Mesendoderm (in vitro differentiated cells): ENCODE measurements around the gene AKT2.

Source experiments
- DNase-seq: peaks from one replicate; pipeline ENCODE4 v3.0.0; 2013
- H2AK5ac ChIP-seq: 2 replicates; pipeline ENCODE4 v1.6.1; 2013; ENCODE audit warnings: low read length, inconsistent platforms
- H2BK120ac ChIP-seq: 2 replicates; pipeline ENCODE4 v1.6.1; 2013; ENCODE audit warnings: low read depth, mild to moderate bottlenecking, low read length, moderate library complexity, mixed read lengths
- H2BK15ac ChIP-seq: replicated peaks from 2 replicates; pipeline ENCODE4 v1.6.1; 2013; ENCODE audit warnings: low read depth, mild to moderate bottlenecking, moderate library complexity
- H2BK5ac ChIP-seq: 2 replicates; pipeline ENCODE4 v1.6.1; 2013; ENCODE audit warnings: low read length, inconsistent platforms
- H3K18ac ChIP-seq: 2 replicates; pipeline ENCODE4 v1.6.1; 2013; ENCODE audit warnings: mild to moderate bottlenecking, low read length, mixed read lengths
- H3K23ac ChIP-seq: one replicate; pipeline ENCODE4 v1.6.1; 2013; ENCODE audit warnings: low read length
- H3K27ac ChIP-seq: 2 replicates; pipeline ENCODE4 v1.5.1; 2013; ENCODE audit warnings: low read depth, mild to moderate bottlenecking, inconsistent platforms, low read length, moderate library complexity
- H3K27me3 ChIP-seq: 2 replicates; pipeline ENCODE4 v1.6.1; 2013; ENCODE audit warnings: low read length, control low read depth, mild to moderate bottlenecking, inconsistent platforms; ENCODE audit not compliant: insufficient read depth, poor library complexity
- H3K36me3 ChIP-seq: 2 replicates; pipeline ENCODE4 v1.6.1; 2013; ENCODE audit warnings: low read length, inconsistent platforms; ENCODE audit not compliant: control insufficient read depth, insufficient read depth
- H3K4ac ChIP-seq: one replicate; pipeline ENCODE4 v1.6.1; 2013; ENCODE audit warnings: low read depth, mild to moderate bottlenecking, low read length, moderate library complexity
- H3K4me1 ChIP-seq: 2 replicates; pipeline ENCODE4 v1.6.1; 2013; ENCODE audit warnings: low read depth, low read length, inconsistent platforms; ENCODE audit not compliant: control insufficient read depth
- H3K4me2 ChIP-seq: 2 replicates; pipeline ENCODE4 v1.6.1; 2013; ENCODE audit warnings: low read length
- H3K4me3 ChIP-seq: 2 replicates; pipeline ENCODE4 v1.5.1; 2013; ENCODE audit warnings: mild to moderate bottlenecking, low read length
- H3K56ac ChIP-seq: one replicate; pipeline ENCODE4 v1.6.1; 2013; ENCODE audit warnings: low read length
- H3K79me1 ChIP-seq: 2 replicates; pipeline ENCODE4 v1.6.1; 2013; ENCODE audit warnings: low read length, inconsistent platforms
- H3K79me2 ChIP-seq: 2 replicates; pipeline ENCODE4 v1.6.1; 2013; ENCODE audit warnings: mild to moderate bottlenecking, low read length; ENCODE audit not compliant: control insufficient read depth, insufficient read depth
- H3K9ac ChIP-seq: 2 replicates; pipeline ENCODE4 v1.6.1; 2013; ENCODE audit warnings: low read length, inconsistent platforms
- H4K5ac ChIP-seq: one replicate; pipeline ENCODE4 v1.6.1; 2013; ENCODE audit warnings: low read length
- H4K8ac ChIP-seq: one replicate; pipeline ENCODE4 v1.6.1; 2013; ENCODE audit warnings: low read depth, mild to moderate bottlenecking, control low read depth, low read length, moderate library complexity
- WGBS: extraction: QIAGEN DNeasy Blood & Tissue Kit; methylation state at CpG from one replicate; pipeline ENCODE4 v1.1.7; 2013; ENCODE audit warnings: low lambda C conversion rate, missing lambda C conversion rate; ENCODE audit not compliant: insufficient coverage; ENCODE audit errors: extremely low coverage; 5-methylcytosine and 5-hydroxymethylcytosine counted together

Gene AKT2

DNA sequence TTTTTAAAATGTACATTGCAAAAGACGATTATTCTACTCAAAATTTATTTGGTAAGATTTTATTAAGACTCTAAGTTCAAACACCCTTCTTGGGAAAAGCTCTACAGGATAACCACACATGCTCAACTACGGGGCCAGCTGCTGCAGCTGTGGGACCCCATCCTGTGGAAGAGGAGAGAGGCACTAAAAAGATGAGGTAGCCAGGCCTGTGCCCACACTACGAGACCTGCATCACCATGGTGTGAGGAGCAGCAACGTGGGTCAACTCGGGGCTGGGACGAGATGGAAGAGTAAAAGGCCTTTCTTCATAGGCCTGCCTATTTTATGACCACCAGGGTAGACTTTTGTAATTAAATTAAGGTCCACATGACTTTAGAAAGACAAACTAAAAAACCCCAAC, 54.1 kb downstream of the AKT2 start:
- Histone ChIP-seq H4K8ac (no peak overlapping the region), H3K36me3 (peaks cover 2% of the 10 kb centered on the region), H2BK120ac (no peak overlapping the region), H3K18ac (peak overlapping the region; percentile 13), H3K23ac (no peak overlapping the region), H3K27ac (peak overlapping the region; percentile 13), H3K4me2 (no peak overlapping the region), H3K9ac (no peak overlapping the region), H3K79me1 (no peaks in the 10 kb centered on the region), H2AK5ac (no peak overlapping the region), H3K56ac (no peak overlapping the region), H3K4me1 (peaks cover 12% of the 10 kb centered on the region), H4K5ac (no peak overlapping the region), H3K4ac (no peak overlapping the region), H2BK5ac (no peak overlapping the region), H2BK15ac (no peak overlapping the region), H3K27me3 (no peaks in the 10 kb centered on the region), H3K4me3 (no peak overlapping the region), H3K79me2 (no peaks in the 10 kb centered on the region)
- WGBS = no CpG with 5 or more reads among the region's 6 CpGs
- no peak for DNase-seq

DNA sequence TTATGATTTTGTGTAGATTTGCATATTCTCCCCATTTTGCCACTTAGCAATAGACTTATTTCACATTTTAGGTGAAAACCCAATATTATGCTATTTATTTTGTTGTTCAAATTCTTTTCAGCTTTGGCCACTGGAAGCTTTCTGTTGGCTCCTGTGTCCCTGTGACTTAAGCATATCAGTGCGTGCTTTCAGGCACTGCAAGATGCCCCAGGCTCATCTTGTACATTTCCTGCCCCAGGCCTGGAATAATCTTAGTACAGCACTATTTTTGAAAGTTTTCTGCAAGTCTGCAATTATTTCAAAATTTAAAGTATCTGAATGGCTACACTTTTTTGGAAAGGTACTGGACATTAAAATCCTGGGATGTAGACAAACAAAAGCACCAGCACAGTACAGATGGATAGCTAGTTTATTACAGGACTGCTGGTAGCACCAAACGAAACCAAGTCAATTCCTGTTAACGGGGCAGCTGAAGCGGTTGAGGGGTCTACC, 55.2 kb downstream of the AKT2 start:
- H3K36me3 ChIP-seq = peaks cover under 1% of the 10 kb centered on the region
- no peak overlapping the region for H2AK5ac ChIP-seq
- H2BK5ac ChIP-seq = no peak overlapping the region
- WGBS = no CpG with 5 or more reads among the region's 4 CpGs
- H3K27me3 ChIP-seq = peaks cover 3% of the 10 kb centered on the region
- no peaks in the 10 kb centered on the region for H3K79me1 ChIP-seq
- no peak overlapping the region for H3K4me2 ChIP-seq
- H3K23ac ChIP-seq = no peak overlapping the region
- H3K18ac ChIP-seq = no peak overlapping the region
- no peak overlapping the region for H3K4ac ChIP-seq
- H2BK15ac ChIP-seq = no peak overlapping the region
- no peaks in the 10 kb centered on the region for H3K79me2 ChIP-seq
- H2BK120ac ChIP-seq = no peak overlapping the region
- H3K27ac ChIP-seq = no peak overlapping the region
- H4K8ac ChIP-seq = no peak overlapping the region
- H3K4me1 ChIP-seq = peaks cover 12% of the 10 kb centered on the region
- H3K56ac ChIP-seq = no peak overlapping the region
- H3K4me3 ChIP-seq = no peak overlapping the region
- no peak overlapping the region for H3K9ac ChIP-seq
- no peak overlapping the region for H4K5ac ChIP-seq
- DNase-seq = no peak

DNA sequence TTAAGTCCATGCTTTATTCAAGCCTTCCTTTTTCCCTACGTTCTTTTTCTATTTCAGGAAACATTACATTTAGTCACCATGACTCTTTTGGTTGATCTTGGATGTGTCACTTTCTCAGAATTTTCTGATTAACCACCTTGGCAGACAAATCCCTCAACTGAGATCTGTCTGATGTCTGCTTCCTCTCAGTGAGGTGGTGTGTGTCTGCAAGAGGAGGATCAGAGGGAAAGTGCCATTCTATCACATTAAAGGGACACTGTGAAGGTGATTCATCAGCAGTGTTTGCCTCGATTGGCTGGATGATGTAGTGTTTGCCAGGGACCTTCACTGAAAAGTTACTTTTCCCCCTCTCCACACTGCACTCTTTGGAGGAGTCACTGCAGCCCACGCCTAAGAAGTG, 55.7 kb downstream of the AKT2 start:
- no peak overlapping the region for H4K5ac ChIP-seq
- no peak overlapping the region for H2BK120ac ChIP-seq
- no peak overlapping the region for H3K18ac ChIP-seq
- H3K4me2 ChIP-seq = no peak overlapping the region
- no peak overlapping the region for H3K4ac ChIP-seq
- H3K4me1 ChIP-seq = peaks cover 12% of the 10 kb centered on the region
- no peaks in the 10 kb centered on the region for H3K36me3 ChIP-seq
- H2BK5ac ChIP-seq = no peak overlapping the region
- peak; percentile 33 for DNase-seq
- no peak overlapping the region for H3K4me3 ChIP-seq
- H3K27ac ChIP-seq = no peak overlapping the region
- no peak overlapping the region for H3K23ac ChIP-seq
- H4K8ac ChIP-seq = no peak overlapping the region
- no peak overlapping the region for H3K9ac ChIP-seq
- H2AK5ac ChIP-seq = no peak overlapping the region
- H2BK15ac ChIP-seq = no peak overlapping the region
- no peak overlapping the region for H3K56ac ChIP-seq
- no CpG with 5 or more reads among the region's 3 CpGs for WGBS
- no peaks in the 10 kb centered on the region for H3K79me2 ChIP-seq
- peaks cover 3% of the 10 kb centered on the region for H3K27me3 ChIP-seq
- H3K79me1 ChIP-seq = no peaks in the 10 kb centered on the region

DNA sequence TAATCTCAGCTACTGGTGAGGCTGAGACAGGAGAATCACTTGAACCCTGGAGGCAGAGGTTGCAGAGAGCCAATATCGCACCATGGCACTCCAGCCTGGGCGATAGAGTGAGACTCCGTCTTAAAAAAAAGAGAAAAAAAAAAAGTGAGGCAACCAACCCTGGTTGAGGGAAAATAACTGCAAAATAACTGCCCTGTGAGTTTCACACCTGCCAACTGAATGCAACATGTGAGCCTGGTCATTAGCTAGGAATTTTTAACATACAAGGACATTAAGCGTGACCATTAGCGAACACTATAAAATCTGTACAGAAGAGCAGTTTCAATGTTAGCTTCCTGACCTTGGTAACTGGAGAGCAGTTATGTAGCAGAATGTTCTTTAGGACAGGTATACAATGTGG, 56.3 kb downstream of the AKT2 start:
- Histone ChIP-seq H3K56ac (no peak overlapping the region), H3K4me2 (no peak overlapping the region), H4K5ac (no peak overlapping the region), H3K9ac (no peak overlapping the region), H3K79me1 (no peaks in the 10 kb centered on the region), H2BK15ac (no peak overlapping the region), H3K4me3 (no peak overlapping the region), H2BK120ac (no peak overlapping the region), H3K4ac (no peak overlapping the region), H2BK5ac (no peak overlapping the region), H3K18ac (no peak overlapping the region), H3K27me3 (peaks cover 3% of the 10 kb centered on the region), H3K23ac (no peak overlapping the region), H3K36me3 (no peaks in the 10 kb centered on the region), H2AK5ac (no peak overlapping the region), H4K8ac (no peak overlapping the region), H3K4me1 (peaks cover 12% of the 10 kb centered on the region), H3K27ac (no peak overlapping the region), H3K79me2 (no peaks in the 10 kb centered on the region)
- no CpG with 5 or more reads among the region's 5 CpGs for WGBS
- DNase-seq = no peak

DNA sequence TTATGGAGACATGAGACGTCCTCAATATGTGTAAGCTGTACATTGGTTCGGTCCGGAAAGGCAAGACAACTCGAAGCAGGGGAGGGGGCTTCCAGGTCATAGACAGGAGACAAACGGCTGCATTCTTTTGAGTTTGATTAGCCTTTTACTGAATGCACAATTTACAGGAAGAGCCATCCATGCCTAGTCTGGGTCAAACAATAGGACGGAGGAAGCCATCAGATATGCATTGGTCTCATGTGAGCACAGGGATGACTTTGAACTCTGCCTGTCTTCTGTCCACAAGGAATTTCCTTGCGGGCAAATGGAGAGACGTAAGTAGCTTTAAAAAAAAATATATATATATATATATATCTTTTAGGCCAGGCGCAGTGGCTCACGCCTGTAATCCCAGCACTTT, 56.8 kb downstream of the AKT2 start:
- Histone ChIP-seq H3K79me2 (no peaks in the 10 kb centered on the region), H3K4me2 (no peak overlapping the region), H3K23ac (no peak overlapping the region), H3K4me1 (peaks cover 12% of the 10 kb centered on the region), H3K9ac (no peak overlapping the region), H4K5ac (no peak overlapping the region), H3K56ac (no peak overlapping the region), H3K27me3 (peaks cover 3% of the 10 kb centered on the region), H3K79me1 (no peaks in the 10 kb centered on the region), H2BK120ac (no peak overlapping the region), H3K18ac (no peak overlapping the region), H2BK5ac (no peak overlapping the region), H3K36me3 (no peaks in the 10 kb centered on the region), H4K8ac (no peak overlapping the region), H3K4me3 (no peak overlapping the region), H3K4ac (no peak overlapping the region), H3K27ac (no peak overlapping the region), H2BK15ac (no peak overlapping the region), H2AK5ac (no peak overlapping the region)
- no peak for DNase-seq
- no CpG with 5 or more reads among the region's 10 CpGs for WGBS
